Activated naive CD8-positive, alpha-beta T cell (primary cell): ENCODE results near the gene LIMA1.
"Not testable (repeated sequence)": the region's sequence is repeated elsewhere in the genome, so short reads cannot be mapped to it uniquely, and the experiment has no call there.

Experiments used
- H3K27ac Mint-ChIP-seq: one replicate; pipeline ENCODE4 v1.8.0; 2021; ENCODE audit warnings: mixed read lengths
- H3K27me3 Mint-ChIP-seq: one replicate; pipeline ENCODE4 v1.8.0; 2021; ENCODE audit warnings: mixed read lengths
- H3K36me3 Mint-ChIP-seq: one replicate; pipeline ENCODE4 v1.8.0; 2021; ENCODE audit warnings: mixed read lengths
- H3K4me1 Mint-ChIP-seq: one replicate; pipeline ENCODE4 v1.8.0; 2021; ENCODE audit warnings: low read depth, mixed read lengths
- H3K4me3 Mint-ChIP-seq: one replicate; pipeline ENCODE4 v1.8.0; 2021; ENCODE audit warnings: mild to moderate bottlenecking, mixed read lengths
- H3K9me3 Mint-ChIP-seq: one replicate; pipeline ENCODE4 v1.8.0; 2021; ENCODE audit warnings: low read depth, mixed read lengths

LIMA1 gene

DNA sequence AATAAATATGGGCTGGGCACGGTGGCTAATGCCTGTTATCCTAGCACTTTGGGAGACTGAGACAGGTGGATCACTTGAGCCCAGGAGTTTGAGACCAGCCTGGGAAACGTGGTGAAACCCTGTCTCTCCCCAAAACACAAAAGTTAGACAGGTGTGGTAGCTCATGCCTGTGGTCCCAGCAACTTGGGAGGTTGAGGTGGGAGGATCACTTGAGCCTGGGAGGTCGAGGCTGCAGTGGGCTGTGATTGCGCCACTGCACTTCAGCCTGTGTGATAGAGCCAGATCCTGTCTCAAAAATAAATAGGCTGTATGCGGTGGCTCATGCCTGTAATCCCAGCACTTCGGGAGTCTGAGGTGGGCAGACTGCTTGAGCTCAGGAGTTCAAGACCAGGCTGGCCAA lies 135.3 kb downstream of the LIMA1 start:
- not testable (repeated sequence) for H3K4me3 Mint-ChIP-seq, H3K9me3 Mint-ChIP-seq, H3K27me3 Mint-ChIP-seq, H3K36me3 Mint-ChIP-seq, H3K27ac Mint-ChIP-seq
- H3K4me1 Mint-ChIP-seq: peaks cover 26% of the 10 kb centered on the region

DNA sequence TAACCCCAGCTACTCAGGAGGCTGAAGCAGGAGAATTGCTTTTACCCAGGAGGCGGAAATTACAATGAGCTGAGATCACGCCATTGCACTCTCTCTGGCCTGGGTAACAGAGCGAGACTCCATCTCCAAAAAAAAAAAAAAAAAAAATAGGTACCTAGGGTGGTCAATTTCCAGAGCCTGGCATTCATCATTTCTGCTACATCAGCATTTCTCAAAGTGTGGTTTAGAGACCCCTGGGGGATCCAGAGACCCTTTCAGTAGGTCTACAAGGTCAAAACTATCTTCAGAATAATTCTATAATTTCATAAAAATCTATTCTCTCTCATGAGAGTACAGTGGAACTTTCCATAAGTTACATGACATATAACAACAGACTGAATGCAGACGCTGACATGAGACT lies 136.0 kb downstream of the LIMA1 start:
- Mint-ChIP-seq H3K4me1 (peaks cover 26% of the 10 kb centered on the region), H3K27ac (no peak overlapping the region), H3K4me3 (no peak overlapping the region), H3K36me3 (peaks cover 3% of the 10 kb centered on the region), H3K9me3 (no peaks in the 10 kb centered on the region), H3K27me3 (no peaks in the 10 kb centered on the region)

DNA sequence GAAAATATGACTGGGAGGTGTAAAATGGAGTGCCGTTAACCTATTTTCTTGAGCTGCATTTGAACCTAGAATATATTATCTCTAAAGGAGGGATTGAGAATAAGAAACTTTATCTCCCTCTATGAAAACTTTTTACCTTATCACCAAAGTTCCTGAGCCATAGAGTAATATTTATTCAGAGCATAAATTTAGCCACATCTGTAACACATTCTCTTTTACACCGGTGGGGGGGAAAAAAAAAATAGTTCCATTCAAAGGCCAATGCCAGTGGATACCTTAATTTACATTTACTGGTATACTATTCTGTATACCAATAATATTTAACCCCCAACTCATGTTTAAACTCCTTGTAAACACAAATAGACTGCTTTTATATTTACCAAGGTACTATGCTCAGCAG lies 137.9 kb downstream of the LIMA1 start:
- no peak overlapping the region for H3K4me3 Mint-ChIP-seq
- no peaks in the 10 kb centered on the region for H3K9me3 Mint-ChIP-seq

DNA sequence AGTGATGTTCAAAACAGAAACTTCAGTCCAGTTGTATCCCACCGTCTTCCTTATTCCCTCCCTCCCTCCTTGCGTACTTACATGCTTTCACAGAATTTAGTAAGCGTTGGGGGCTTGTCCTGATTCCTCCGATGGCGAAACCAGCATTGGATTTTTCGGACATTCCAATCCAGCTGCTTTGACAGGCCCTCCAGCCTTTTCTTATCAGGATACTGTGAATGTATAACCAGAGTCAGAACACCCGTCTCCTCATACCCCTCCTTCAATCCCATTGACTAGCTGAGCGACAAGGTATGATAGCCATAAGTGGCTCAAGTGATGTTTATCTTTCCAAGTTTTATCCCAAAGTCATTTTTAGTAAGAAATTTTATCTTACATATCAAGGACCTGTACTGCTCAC lies 140.3 kb downstream of the LIMA1 start:
- Mint-ChIP-seq H3K36me3 (peaks cover 8% of the 10 kb centered on the region), H3K27me3 (no peaks in the 10 kb centered on the region), H3K4me3 (no peak overlapping the region), H3K27ac (no peak overlapping the region), H3K4me1 (peaks cover 9% of the 10 kb centered on the region), H3K9me3 (no peaks in the 10 kb centered on the region)

More for the DNA sequence above, 137.9 kb downstream of the LIMA1 start:
- no peak overlapping the region for H3K27ac Mint-ChIP-seq
- H3K36me3 Mint-ChIP-seq: peaks cover 6% of the 10 kb centered on the region
- no peaks in the 10 kb centered on the region for H3K27me3 Mint-ChIP-seq
- H3K4me1 Mint-ChIP-seq: peaks cover 16% of the 10 kb centered on the region

DNA sequence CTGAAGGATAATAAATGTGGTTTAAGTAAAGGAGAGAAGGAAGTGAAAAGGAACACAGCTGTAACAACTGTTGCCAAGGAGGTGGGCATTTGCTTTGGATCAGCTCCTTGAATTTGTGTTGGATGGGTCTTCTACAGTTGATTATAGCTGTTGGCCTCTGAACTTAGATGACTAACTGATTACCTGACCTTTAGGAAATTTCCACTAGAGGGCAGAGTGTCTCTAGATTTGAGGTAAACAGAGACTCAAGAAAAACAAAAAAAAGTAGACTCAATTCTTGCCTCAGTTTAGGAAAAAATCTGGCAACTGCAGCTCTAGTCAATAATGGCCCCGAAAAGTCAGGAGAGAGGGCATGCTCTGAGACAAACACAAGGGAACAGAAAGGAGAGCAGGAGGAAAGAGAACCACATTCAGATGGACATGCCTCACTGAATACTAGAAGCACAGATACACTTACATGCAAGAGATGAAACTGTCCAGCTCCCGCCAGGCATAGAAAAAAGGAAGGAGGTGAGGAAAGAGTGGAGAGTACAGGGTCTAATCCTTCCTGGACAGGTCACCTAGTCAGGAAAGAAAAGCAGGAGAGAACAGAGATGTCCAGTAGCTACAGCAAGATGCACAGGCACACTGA lies 150.7 kb downstream of the LIMA1 start:
- Mint-ChIP-seq H3K27me3 (no peaks in the 10 kb centered on the region), H3K4me3 (no peak overlapping the region), H3K27ac (peak overlapping the region; percentile 83), H3K9me3 (no peaks in the 10 kb centered on the region), H3K4me1 (peaks cover 16% of the 10 kb centered on the region), H3K36me3 (peaks cover 7% of the 10 kb centered on the region)

DNA sequence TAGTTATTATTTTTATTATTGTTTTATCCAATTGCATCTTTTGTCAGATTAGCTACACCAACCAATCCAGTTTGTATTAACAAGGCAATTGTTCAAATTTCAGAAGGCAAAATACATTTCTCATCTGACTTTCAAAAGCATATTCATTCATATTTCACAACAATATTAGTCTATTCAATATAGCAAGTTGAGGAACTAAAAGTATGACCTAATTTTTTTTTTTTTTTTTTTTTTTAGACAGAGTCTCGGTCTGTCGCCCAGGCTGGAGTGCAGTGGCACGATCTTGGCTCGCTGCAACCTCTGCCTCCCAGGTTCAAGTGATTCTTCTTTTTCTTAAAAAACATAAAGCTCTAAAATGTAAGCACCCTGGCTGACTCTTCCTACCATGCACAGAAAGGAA lies 154.0 kb downstream of the LIMA1 start:
- no peaks in the 10 kb centered on the region for H3K27me3 Mint-ChIP-seq
- H3K4me1 Mint-ChIP-seq: peaks cover 33% of the 10 kb centered on the region
- no peaks in the 10 kb centered on the region for H3K9me3 Mint-ChIP-seq
- peaks cover 7% of the 10 kb centered on the region for H3K36me3 Mint-ChIP-seq
- H3K27ac Mint-ChIP-seq: peak overlapping the region; percentile 43
- no peak overlapping the region for H3K4me3 Mint-ChIP-seq

DNA sequence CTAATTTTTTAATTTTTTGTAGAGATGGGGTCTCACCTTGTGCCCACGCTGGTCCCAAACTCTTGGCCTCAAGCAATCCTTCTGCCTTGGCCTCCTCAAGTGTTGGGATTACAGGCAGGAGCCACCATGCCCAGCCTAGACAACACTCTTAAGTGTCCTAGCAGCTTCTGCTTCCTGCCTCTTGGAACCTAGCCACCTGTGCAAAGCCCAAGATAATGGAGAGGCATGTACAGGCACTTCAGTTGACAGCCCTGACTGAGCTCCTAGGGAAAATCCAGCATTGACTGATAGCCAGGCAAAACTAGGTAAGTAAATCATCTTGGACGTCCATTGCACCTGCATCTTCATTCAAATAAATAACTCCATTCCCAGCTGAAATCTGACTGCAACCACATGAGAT lies 155.8 kb downstream of the LIMA1 start:
- Mint-ChIP-seq H3K4me3 (no peak overlapping the region), H3K27ac (no peak overlapping the region), H3K4me1 (peaks cover 32% of the 10 kb centered on the region), H3K36me3 (peaks cover 7% of the 10 kb centered on the region), H3K27me3 (no peaks in the 10 kb centered on the region), H3K9me3 (no peaks in the 10 kb centered on the region)
